ENCODE measurements around the gene ENTPD6.
"Not testable (repeated sequence)": the region's sequence is repeated elsewhere in the genome, so short reads cannot be mapped to it uniquely, and the experiment has no call there.

ENTPD6 gene

GRCh38 chr20:25225642-25226432 lies 30.3 kb downstream of the ENTPD6 start:
- no peak for DNase-seq

GRCh38 chr20:25226433-25227316 lies 31.2 kb downstream of the ENTPD6 start:
- no peak for DNase-seq

- DNase-seq: no peak
These were observed 31.9 kb downstream of the ENTPD6 start for GRCh38 chr20:25227317-25227831.

- DNase-seq: no peak
These were observed 34.1 kb downstream of the ENTPD6 start for GRCh38 chr20:25229486-25230165.

- DNase-seq: no peak
These were observed 34.8 kb downstream of the ENTPD6 start for GRCh38 chr20:25230166-25230831.

GRCh38 chr20:25233016-25233772 lies 37.7 kb downstream of the ENTPD6 start:
- DNase-seq: peak; percentile 63

GRCh38 chr20:25234009-25234849 lies 38.7 kb downstream of the ENTPD6 start:
- DNase-seq: not testable (repeated sequence)

GRCh38 chr20:25236450-25237304 lies 41.2 kb downstream of the ENTPD6 start:
- no peak for DNase-seq

GRCh38 chr20:25237610-25238318 lies 42.3 kb downstream of the ENTPD6 start:
- no peak for DNase-seq

GRCh38 chr20:25238319-25239037 lies 43.0 kb downstream of the ENTPD6 start:
- DNase-seq: no peak

GRCh38 chr20:25239387-25240370 lies 44.2 kb downstream of the ENTPD6 start:
- no peak for DNase-seq

- DNase-seq: not testable (repeated sequence)
These were observed 45.5 kb downstream of the ENTPD6 start for GRCh38 chr20:25240851-25241658.

- DNase-seq: not testable (repeated sequence)
These were observed 46.1 kb downstream of the ENTPD6 start for GRCh38 chr20:25241659-25241955.

- DNase-seq: peak; percentile 26
These were observed 46.7 kb downstream of the ENTPD6 start for GRCh38 chr20:25242231-25242630.

- DNase-seq: no peak
These were observed 48.0 kb downstream of the ENTPD6 start for GRCh38 chr20:25243416-25243979.

GRCh38 chr20:25244976-25245375 lies 49.5 kb downstream of the ENTPD6 start:
- DNase-seq: no peak

All from NCI-H774 (cell line).